GM18907 (cell line): ENCODE data around the gene HDAC9.

Source experiments
- ATAC-seq: cut with Tn5 transposase; IDR thresholded peaks from one replicate; pipeline ENCODE4 v1.9.1; 2021; ENCODE audit warnings: mild to moderate bottlenecking, moderate library complexity; ENCODE audit not compliant: unreplicated experiment

The HDAC9 gene

GRCh38 chr7:18873734-18874336, 378.3 kb downstream of the HDAC9 start:
- ATAC-seq = no peak

- no peak for ATAC-seq
Observed at GRCh38 chr7:18874880-18875279, 379.3 kb downstream of the HDAC9 start.

GRCh38 chr7:18877874-18878273, 382.3 kb downstream of the HDAC9 start:
- no peak for ATAC-seq

GRCh38 chr7:18886832-18887231, 391.3 kb downstream of the HDAC9 start:
- no peak for ATAC-seq

- ATAC-seq = no peak
Observed at GRCh38 chr7:18889436-18889835, 393.9 kb downstream of the HDAC9 start.

GRCh38 chr7:18890134-18890533, 394.6 kb downstream of the HDAC9 start:
- no peak for ATAC-seq

GRCh38 chr7:18890885-18891621, 395.5 kb downstream of the HDAC9 start:
- no peak for ATAC-seq

GRCh38 chr7:18893156-18893555, 397.6 kb downstream of the HDAC9 start:
- no peak for ATAC-seq

GRCh38 chr7:18894155-18894554, 398.6 kb downstream of the HDAC9 start:
- no peak for ATAC-seq

GRCh38 chr7:18895456-18895855, 399.9 kb downstream of the HDAC9 start:
- no peak for ATAC-seq

- ATAC-seq = no peak
Observed at GRCh38 chr7:18896343-18896975, 400.9 kb downstream of the HDAC9 start.

GRCh38 chr7:18900236-18900635, 404.7 kb downstream of the HDAC9 start:
- no peak for ATAC-seq

GRCh38 chr7:18900803-18901202, 405.3 kb downstream of the HDAC9 start:
- ATAC-seq = no peak

GRCh38 chr7:18901351-18901750, 405.8 kb downstream of the HDAC9 start:
- ATAC-seq = no peak

- no peak for ATAC-seq
Observed at GRCh38 chr7:18901982-18902421, 406.5 kb downstream of the HDAC9 start.

- ATAC-seq = no peak
Observed at GRCh38 chr7:18902892-18903291, 407.3 kb downstream of the HDAC9 start.

- ATAC-seq = no peak
Observed at GRCh38 chr7:18903695-18904094, 408.1 kb downstream of the HDAC9 start.

- ATAC-seq = no peak
Observed at GRCh38 chr7:18905316-18905943, 409.9 kb downstream of the HDAC9 start.

GRCh38 chr7:18906901-18907300, 411.4 kb downstream of the HDAC9 start:
- ATAC-seq = no peak

- ATAC-seq = no peak
Observed at GRCh38 chr7:18913106-18913505, 417.6 kb downstream of the HDAC9 start.

- ATAC-seq = no peak
Observed at GRCh38 chr7:18916826-18917225, 421.3 kb downstream of the HDAC9 start.

GRCh38 chr7:18927134-18927533, 431.6 kb downstream of the HDAC9 start:
- no peak for ATAC-seq
